GM12864 (cell line): ENCODE data around the gene TBC1D22B.

Experiments used
- DNase-seq: peaks from one replicate; pipeline ENCODE4 v3.0.0-alpha.2; 2011; ENCODE audit warnings: low read depth
- H3K4me3 ChIP-seq: 2 replicates; pipeline ENCODE4 v1.5.1; 2011; ENCODE audit warnings: mild to moderate bottlenecking, low read depth, low read length, control low read depth
- TF ChIP-seq, protein P1 (sequence below): IDR thresholded peaks from 2 replicates; pipeline ENCODE4 v1.5.1; 2011; ENCODE audit warnings: low read depth, mild to moderate bottlenecking, moderate library complexity, low read length, control low read depth, inconsistent platforms; ENCODE audit errors: missing control alignments

Gene TBC1D22B

GRCh38 chr6:37357860-37358259 is 100.3 kb downstream of the TBC1D22B start:
- DNase-seq = no peak
- TF ChIP-seq, protein P1, sequence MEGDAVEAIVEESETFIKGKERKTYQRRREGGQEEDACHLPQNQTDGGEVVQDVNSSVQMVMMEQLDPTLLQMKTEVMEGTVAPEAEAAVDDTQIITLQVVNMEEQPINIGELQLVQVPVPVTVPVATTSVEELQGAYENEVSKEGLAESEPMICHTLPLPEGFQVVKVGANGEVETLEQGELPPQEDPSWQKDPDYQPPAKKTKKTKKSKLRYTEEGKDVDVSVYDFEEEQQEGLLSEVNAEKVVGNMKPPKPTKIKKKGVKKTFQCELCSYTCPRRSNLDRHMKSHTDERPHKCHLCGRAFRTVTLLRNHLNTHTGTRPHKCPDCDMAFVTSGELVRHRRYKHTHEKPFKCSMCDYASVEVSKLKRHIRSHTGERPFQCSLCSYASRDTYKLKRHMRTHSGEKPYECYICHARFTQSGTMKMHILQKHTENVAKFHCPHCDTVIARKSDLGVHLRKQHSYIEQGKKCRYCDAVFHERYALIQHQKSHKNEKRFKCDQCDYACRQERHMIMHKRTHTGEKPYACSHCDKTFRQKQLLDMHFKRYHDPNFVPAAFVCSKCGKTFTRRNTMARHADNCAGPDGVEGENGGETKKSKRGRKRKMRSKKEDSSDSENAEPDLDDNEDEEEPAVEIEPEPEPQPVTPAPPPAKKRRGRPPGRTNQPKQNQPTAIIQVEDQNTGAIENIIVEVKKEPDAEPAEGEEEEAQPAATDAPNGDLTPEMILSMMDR = no peak
- no peak overlapping the region for H3K4me3 ChIP-seq

DNA sequence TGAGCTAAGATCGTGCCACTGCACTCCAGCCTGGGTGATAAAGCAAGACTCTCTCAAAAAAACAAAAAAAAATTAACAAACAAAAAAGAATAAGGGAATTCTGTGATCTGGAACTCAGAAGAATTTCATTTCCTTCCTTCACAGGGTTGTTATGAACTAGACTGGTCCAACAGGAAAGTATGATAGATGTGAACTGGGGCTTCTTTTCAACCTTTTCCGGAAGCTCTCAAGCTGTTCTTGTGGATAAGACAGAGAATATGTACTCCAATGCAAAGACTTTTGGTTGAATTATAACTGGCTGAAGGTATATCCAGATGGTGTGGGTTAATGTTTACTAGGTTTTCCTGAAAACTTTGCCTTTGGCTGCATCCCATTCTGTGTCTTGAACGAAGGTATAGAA is 101.5 kb downstream of the TBC1D22B start:
- DNase-seq = no peak
- H3K4me3 ChIP-seq = no peak overlapping the region
- TF ChIP-seq, protein P1 = no peak

DNA sequence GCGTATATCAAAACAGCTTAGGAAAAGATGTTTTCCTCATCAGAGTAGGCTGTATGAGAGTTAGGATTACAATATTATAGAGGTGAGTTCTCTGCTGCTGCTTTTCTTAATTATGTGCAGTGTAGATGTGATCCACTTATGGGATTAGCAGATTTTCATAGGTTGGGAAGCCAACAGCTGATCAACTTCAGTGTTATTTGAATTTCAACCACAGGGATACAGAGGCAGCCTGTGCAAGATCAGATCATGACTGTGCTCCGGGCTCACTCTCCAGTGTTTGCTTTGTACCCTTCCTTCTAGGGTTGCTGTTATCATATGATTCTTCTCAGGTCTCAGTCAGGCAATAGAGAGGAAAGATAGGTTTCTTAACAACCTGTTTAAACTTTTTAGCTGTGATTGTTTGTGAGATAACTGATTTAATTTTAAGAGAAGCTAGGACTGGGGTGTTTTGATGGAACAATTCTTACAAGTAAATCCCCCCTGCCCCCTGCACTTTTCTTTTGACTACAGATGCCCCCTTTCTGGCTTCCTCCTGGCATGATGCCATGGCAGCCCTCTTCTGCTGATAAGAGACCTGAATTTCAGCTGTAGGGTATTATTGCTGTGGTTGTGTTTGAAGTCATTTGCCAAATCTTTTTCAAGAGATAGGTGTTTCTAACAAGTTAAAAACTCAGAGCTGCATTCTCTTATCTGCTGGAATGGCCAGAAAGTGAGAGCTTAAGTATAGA is 104.7 kb downstream of the TBC1D22B start:
- no peak overlapping the region for H3K4me3 ChIP-seq
- TF ChIP-seq, protein P1 = no peak
- DNase-seq = no peak

- TF ChIP-seq, protein P1 = no peak
- no peak for DNase-seq
Measured at GRCh38 chr6:37365791-37366190, 108.2 kb downstream of the TBC1D22B start.

GRCh38 chr6:37366910-37367309 is 109.3 kb downstream of the TBC1D22B start:
- H3K4me3 ChIP-seq = no peak overlapping the region
- TF ChIP-seq, protein P1 = no peak
- DNase-seq = no peak

More at GRCh38 chr6:37365791-37366190, 108.2 kb downstream of the TBC1D22B start:
- H3K4me3 ChIP-seq = no peak overlapping the region

GRCh38 chr6:37368961-37369320 is 111.4 kb downstream of the TBC1D22B start:
- DNase-seq = no peak
- no peak overlapping the region for H3K4me3 ChIP-seq
- TF ChIP-seq, protein P1 = no peak
